Bone marrow (tissue), 2 donors: ENCODE results near the gene ETV6.

Source experiments
- DNase-seq, 2 donors: peaks; one replicate each; lab custom pipeline; 2025; lab: John Stamatoyannopoulos, UW

The ETV6 gene

GRCh38 chr12:11741434-11742092 lies 92.1 kb downstream of the ETV6 start:
- no peak for DNase-seq

- no peak for DNase-seq
Observed at GRCh38 chr12:11743423-11744409, 94.2 kb downstream of the ETV6 start.

GRCh38 chr12:11744410-11744801 lies 94.9 kb downstream of the ETV6 start:
- DNase-seq = no peak

GRCh38 chr12:11745113-11745512 lies 95.6 kb downstream of the ETV6 start:
- DNase-seq = no peak

GRCh38 chr12:11746024-11746771 lies 96.7 kb downstream of the ETV6 start:
- peak in 1 of 2 donors; percentile 97 for DNase-seq

- DNase-seq = no peak
Observed at GRCh38 chr12:11746940-11747716, 97.7 kb downstream of the ETV6 start.

GRCh38 chr12:11747969-11748368 lies 98.5 kb downstream of the ETV6 start:
- no peak for DNase-seq

GRCh38 chr12:11748903-11749302 lies 99.4 kb downstream of the ETV6 start:
- DNase-seq = no peak

GRCh38 chr12:11749943-11750690 lies 100.6 kb downstream of the ETV6 start:
- peak; percentile 17 to 77 for DNase-seq

- DNase-seq = peak in 1 of 2 donors; percentile 52
Observed at GRCh38 chr12:11752403-11753149, 103.1 kb downstream of the ETV6 start.

GRCh38 chr12:11753150-11753499 lies 103.7 kb downstream of the ETV6 start:
- DNase-seq = no peak

GRCh38 chr12:11753826-11754225 lies 104.4 kb downstream of the ETV6 start:
- no peak for DNase-seq

GRCh38 chr12:11754256-11754655 lies 104.8 kb downstream of the ETV6 start:
- no peak for DNase-seq

GRCh38 chr12:11755302-11755930 lies 105.9 kb downstream of the ETV6 start:
- DNase-seq = no peak

GRCh38 chr12:11756022-11756421 lies 106.5 kb downstream of the ETV6 start:
- DNase-seq = no peak

GRCh38 chr12:11756523-11756922 lies 107.0 kb downstream of the ETV6 start:
- no peak for DNase-seq

GRCh38 chr12:11757095-11757494 lies 107.6 kb downstream of the ETV6 start:
- DNase-seq = no peak

- no peak for DNase-seq
Observed at GRCh38 chr12:11757531-11757930, 108.1 kb downstream of the ETV6 start.

GRCh38 chr12:11758087-11758486 lies 108.6 kb downstream of the ETV6 start:
- DNase-seq = no peak
